Fibroblast of villous mesenchyme (primary cell): ENCODE results near the gene ADAMTS2. TPM values are rescaled to one million over a fixed set of nuclear protein-coding genes. Genes with fewer than 3 reads are reported as not detected.

Source experiments
- DNase-seq: peaks from one replicate; pipeline ENCODE4 v3.0.0-alpha.2; 2010; ENCODE audit warnings: low read depth
- H3K4me3 ChIP-seq: 2 replicates; pipeline ENCODE4 v1.5.1; 2011; ENCODE audit warnings: low read depth, mild to moderate bottlenecking, low read length
- CTCF ChIP-seq: IDR thresholded peaks from 2 replicates; pipeline ENCODE4 v1.5.1; 2012; ENCODE audit warnings: low read depth, mild to moderate bottlenecking, low read length; ENCODE audit not compliant: insufficient read depth
- total RNA-seq: library from RNA; depleted of rRNA; stranded (reverse); fragments of >200 nt; gene quantifications from 2 replicates; pipeline ENCODE4 v1.2.3, GENCODE V29; 2012

ADAMTS2 gene
- total RNA-seq, 1 donor, result 30.2 TPM

DNA sequence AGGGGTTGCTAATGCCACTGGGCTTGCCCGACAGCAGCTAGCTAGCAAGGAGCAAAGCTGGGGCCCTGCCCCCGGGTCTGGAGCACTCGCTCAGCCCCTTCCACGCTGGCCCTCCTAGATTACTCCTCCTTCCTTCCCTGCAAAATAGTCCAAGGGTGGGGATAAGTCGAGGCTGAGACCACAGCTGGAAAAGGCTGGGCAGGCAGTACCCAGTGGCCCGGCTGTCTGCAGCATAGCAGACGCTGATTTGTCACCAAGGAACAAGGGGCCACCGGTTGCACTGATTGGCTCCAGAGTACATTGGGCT, 73.9 kb downstream of the ADAMTS2 start:
- TF ChIP-seq CTCF, result no peak

DNA sequence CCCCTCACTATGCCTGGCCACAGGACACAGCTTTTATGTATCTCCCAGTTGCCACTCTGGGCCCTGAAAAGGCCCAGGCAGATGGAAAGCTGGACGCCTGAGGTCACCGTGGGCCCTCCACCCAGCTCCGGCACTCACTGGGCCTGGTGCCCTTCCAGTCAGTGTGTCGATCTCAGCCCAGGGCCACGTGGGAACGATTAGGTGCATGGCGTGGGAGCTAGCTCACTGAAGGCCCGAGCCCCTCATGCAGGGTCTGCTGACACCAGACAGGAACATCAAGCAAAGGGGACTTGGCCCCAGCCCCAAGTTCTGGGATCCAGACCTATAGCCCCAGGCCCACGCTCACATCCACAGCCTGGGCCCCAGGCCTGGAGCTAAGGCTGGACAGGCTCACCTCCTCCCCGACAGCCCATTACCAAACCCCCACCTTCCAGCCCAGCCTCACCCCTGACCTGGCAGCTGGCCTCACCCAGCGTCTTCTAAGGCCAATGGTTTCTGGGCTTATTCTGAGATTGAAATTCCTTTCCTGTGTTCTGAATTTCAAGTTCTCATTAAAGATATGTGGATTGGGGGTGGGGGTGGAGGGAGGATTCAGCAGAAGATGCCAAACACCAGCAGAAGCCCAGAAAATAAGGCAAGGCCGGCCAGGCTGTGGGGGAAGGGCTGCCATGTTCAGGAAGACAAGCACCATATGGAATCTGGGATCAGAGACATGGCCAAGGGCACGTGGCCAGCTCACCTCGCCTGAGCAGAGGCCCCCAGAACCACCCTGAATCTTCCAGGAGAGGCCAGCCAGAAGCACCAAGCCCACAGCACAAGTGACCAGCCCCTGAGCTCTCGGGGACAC, 74.5 kb downstream of the ADAMTS2 start:
- no peak overlapping the region for H3K4me3 ChIP-seq
- no peak for TF ChIP-seq CTCF
- DNase-seq, result peak; percentile 70

More for the DNA sequence above, 73.9 kb downstream of the ADAMTS2 start:
- DNase-seq, result no peak
- no peak overlapping the region for H3K4me3 ChIP-seq

- no peak overlapping the region for H3K4me3 ChIP-seq
- TF ChIP-seq CTCF, result no peak
- DNase-seq, result peak; percentile 70
These were observed 75.3 kb downstream of the ADAMTS2 start for GRCh38 chr5:179269781-179270543.

DNA sequence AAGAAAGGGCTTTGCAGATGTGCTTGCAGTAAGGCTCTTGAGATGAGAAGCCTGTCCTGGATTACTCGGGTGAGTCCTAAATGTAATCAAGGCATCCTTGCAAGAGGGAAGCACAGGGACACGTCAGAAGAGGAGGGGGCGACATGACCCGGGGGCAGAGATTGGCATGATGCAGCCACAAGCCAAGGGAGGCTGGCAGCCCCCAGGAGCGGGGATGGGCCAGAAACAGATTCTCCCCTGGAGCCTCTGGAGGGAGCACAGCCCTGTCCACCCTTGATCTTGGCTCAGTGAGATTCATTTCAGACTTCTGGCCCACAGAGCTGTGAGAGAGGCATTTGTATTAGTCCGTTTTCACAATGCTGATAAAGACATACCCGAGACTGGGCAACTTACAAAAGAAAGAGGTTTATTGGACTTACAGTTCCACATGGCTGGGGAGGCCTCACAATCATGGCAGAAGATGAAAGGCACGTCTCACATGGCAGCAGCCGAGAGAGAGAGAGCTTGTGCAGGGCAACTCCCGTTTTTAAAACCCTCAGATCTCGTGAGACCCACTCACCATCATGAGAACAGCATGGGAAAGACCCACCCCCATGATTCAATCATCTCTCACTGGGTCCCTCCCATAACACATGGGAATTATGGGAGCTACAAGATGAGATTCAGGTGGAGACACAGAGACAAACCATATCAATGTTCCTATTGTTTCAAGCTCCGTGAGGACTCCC, 76.1 kb downstream of the ADAMTS2 start:
- H3K4me3 ChIP-seq, result no peak overlapping the region
- no peak for DNase-seq
- TF ChIP-seq CTCF, result no peak

- no peak for TF ChIP-seq CTCF
- no peak overlapping the region for H3K4me3 ChIP-seq
- no peak for DNase-seq
These were observed 76.8 kb downstream of the ADAMTS2 start for GRCh38 chr5:179268399-179268952.

DNA sequence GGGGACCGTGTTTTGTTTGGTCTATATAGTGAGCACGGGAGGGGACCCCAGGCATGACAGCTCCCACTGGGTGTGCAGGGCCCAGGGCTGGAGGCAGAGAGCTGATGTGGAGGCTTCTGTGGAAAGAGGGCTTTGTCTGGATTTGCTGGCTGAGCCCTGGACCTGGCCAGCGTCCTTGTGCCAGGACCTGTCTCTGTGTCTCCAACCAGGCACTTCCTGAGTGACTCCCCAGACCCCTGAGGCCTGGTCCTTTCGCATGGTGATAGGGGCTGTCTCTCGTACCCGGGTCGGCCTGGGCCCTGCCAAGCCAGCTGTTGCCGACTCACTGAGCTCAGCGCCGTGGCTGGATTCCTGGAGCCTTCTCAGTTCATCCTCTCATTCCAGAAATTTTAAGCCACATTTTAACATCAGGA, 77.6 kb downstream of the ADAMTS2 start:
- DNase-seq, result no peak
- no peak overlapping the region for H3K4me3 ChIP-seq

More for the DNA sequence above, 77.6 kb downstream of the ADAMTS2 start:
- TF ChIP-seq CTCF, result no peak
